Heart left ventricle (tissue), 13 donors: ENCODE data around the gene BMP2.

Experiments used
- CTCF ChIP-seq, 12 donors: fragments of 200-600 bp; sonication (generic) in 4 of 12; IDR thresholded peaks; one replicate each; pipeline versions ENCODE4 v1.5.0 to v1.8.0; 2018 to 2022; ENCODE audit warnings: antibody characterized with exemption in 12 of 12, mild to moderate bottlenecking in 5 of 12
- POLR2A ChIP-seq, 2 donors: fragments of 450-650 bp; IDR thresholded peaks; one replicate each; pipeline ENCODE4 v1.6.1; 2017; ENCODE audit warnings: antibody characterized with exemption in 2 of 2, mild to moderate bottlenecking in 2 of 2, moderate library complexity in 2 of 2
- donor health status: ischemic (EF 13 %, LVEDD 7.1; RV severe dilation, severe dysfunction).
- donor health status: DM: no; HTN: yes; CAD: no.
- donor health status: DM: no; HTN: no; CAD: no.
- donor health status: ischemic (EF 25% LVEDD 6.9; RV normal size, moderate dysfunction).
- donor health status: ischemic (EF 25% LVEDD 5.7; RV mildly dilated, moderate dysfunction).
- donor health status: ischemic (EF 35%, LVEDD 5.7; RV mildly dilated, moderate dysfunction).
- donor health status: nonischemic (EF 11% LVEDD 7.7; RV severe dilation, severe dysfunction).
- donor health status: DM: yes; HTN: yes; CAD: no.
- donor health status: PGD.
- donor health status: ischemic (EF 29% LVEDD 5.4; RV normal size, mild dysfunction).
- donor health status: nonischemic (EF 23%, LVEDD 6.1; RV moderate dilation, normal function).

DNA sequence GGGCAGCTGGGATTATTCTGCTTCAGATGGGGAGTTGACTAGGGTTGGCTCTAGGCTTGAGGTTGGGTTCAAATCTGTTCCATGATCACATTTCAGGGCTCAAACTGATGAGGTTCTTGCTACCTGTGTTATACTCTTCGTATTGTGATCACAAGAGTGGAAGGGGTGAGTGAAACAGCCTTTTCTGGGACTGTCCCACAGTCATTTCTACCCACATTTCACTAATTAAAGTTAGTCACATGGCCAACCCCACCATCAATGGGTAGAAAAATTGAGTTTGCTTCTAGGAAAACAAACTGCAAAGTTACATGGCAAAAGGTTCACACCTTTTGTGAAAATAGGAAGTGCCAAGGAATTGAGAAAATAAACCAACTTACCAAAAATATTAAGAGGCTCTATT, 33.5 kb upstream of the BMP2 start:
- TF ChIP-seq CTCF (IDR thresholded peaks at IDR 0.05) (no peak), POLR2A (IDR thresholded peaks at IDR 0.05) (no peak)
